Measurements from ENCODE around the gene MAD1L1.

Gene MAD1L1

DNA sequence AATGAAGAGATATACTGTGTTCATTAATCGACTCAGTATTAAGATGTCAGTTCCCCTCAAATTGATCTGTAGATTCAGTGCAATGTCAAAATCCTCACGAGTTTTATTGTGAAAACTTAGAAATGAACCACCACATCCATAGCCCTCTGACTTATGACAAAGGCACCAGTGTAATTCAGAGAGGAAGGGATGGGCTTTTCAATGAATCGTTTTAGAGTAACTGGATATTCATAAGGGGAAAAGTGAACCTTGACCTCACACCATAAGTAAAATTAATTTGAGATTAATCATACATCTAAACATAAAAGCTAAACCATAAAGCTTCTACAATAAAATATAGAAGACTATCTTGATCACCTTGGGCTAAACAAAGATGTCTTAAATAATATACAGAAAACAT is 434.6 kb downstream of the MAD1L1 start:
- no peak for DNase-seq (ENCODE audit: low read depth in 3 of 3)

DNA sequence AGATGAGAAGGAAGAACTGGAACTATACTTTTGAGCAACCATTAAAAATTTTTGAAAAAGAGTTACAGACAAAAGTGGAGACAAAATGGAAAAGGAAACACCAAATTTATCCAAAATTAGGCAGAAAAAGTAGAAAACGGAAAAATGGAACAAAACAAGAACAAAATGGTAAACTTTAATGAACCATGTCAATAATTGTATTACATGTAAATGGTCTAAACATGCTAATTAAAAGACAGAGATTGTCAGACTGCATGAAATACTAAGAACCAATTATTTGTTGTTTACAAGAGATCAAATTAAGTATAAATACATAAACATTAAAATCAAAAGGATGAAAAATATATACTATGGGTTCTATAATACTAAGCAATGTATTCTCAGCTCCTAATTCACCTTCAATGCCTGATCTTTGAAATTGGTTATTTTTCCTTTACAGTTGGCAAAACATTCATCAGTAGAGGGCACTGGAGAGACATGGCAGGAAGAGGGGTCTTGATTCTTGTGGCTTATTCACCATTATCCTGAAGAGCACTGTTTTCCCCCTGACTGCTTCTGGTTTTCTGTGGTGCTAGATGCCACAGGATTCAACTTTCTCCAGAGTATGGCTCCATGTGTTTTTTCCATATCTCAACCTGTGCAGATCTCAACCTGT is 437.7 kb downstream of the MAD1L1 start:
- DNase-seq (ENCODE audit: low read depth in 3 of 3), result no peak

DNA sequence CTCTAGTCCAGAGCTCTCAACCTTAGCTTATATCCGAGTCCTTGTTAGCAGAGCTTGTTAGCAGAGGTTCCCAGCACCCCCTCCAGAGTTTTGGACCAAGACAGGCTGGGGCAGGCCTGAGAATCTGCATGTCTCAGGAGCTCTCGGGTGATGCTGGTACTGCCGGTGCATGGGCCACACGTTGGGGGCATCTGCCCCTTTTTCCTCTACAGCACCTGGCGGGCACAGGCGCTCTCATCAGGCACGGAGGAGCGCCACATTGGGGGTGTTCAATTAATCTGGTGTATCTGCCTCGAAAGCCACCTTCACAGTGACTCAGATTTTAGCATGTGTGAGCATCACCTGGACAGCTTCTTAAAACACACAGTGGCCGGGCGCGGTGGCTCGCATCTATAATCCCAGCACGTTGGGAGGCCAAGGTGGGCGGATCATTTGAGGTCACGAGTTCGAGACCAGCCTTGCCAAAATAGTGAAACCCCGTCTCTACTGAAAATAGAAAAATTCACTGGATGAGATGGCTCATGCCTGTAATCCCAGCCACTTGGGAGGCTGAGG is 445.0 kb downstream of the MAD1L1 start:
- no peak for DNase-seq (ENCODE audit: low read depth in 3 of 3)

GRCh38 chr7:1787241-1787640 is 445.5 kb downstream of the MAD1L1 start:
- no peak for DNase-seq (ENCODE audit: low read depth in 3 of 3)

- DNase-seq (ENCODE audit: low read depth in 3 of 3), result no peak
Measured at GRCh38 chr7:1785839-1786238, 446.9 kb downstream of the MAD1L1 start.

DNA sequence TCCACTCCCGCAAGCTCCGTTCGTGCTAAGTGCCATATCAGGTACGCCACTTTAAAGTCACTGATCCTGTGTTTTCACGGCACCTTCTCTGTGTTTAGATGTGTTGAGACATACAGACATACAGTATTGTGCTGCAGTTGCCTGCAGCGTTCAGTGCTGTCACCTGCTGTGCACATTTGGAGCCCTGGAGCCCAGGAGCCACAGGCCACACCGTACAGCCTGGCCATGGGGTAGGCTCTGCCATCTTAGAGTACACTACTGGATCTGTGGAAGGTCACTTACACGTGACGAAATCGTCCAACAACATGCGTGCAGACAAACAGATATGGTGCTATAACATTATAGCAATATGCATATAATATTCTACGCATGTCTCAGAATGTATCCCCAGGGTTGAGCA is 451.4 kb downstream of the MAD1L1 start:
- DNase-seq (ENCODE audit: low read depth in 3 of 3), result no peak

DNA sequence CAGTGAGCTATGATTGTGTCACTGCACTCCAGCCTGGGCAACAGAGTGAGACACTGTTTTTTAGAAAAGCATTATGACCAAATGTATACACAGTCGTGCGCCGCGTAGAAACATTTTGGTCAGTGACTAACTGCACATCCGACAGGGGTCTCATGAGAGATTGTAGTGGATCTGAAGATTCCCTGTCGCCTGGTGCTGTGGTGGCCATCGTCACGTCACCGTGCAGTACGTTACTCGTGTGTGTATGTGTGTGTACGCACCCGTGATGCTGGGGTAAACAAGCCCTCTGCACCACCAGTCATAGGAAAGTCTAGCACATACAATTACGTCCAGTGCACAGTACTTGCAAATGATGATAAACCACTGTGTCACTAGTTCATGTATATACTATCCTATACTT is 453.3 kb downstream of the MAD1L1 start:
- DNase-seq (ENCODE audit: low read depth in 3 of 3), result no peak

DNA sequence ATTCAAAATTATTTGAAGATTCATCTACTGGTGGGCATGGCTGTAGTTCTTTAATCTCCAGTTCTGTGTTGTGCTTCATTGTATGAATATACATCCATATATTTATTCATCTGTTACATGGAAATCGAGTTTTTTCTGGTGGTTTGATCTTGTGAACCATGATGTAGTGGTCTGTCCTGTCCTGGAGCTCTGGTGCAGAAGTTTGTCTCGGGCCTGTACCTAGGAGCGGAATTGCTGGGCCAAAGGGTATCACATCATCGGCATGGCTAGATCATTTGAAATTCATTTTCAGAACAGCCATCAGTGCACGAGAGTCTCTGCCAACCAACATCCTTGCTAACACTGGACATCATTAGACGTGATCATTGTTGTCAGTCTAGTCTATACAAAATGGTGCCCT is 455.6 kb downstream of the MAD1L1 start:
- DNase-seq (ENCODE audit: low read depth in 3 of 3), result no peak

- no peak for DNase-seq (ENCODE audit: low read depth in 3 of 3)
Measured at GRCh38 chr7:1775389-1775788, 457.4 kb downstream of the MAD1L1 start.

DNA sequence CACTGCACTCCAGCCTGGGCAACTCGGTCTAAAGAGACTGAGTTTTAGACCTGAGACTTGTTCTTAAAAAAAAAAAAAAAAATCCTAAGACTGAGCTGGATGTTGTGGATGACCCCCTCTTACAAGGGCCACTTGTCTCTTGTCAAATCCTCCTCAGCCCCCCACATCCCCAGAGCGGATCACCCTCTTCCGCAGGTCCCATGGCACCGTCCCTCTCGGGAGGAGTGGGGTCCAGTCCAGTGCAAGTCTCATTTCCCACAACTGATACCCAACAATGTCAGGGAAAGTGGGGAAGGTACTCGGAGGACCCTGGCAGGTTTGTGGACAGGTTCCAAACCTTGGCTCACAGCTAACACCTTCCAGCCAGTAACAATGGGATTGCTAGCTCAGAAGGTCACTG is 462.4 kb downstream of the MAD1L1 start:
- no peak for DNase-seq (ENCODE audit: low read depth in 3 of 3)

GRCh38 chr7:1769286-1770200 is 463.2 kb downstream of the MAD1L1 start:
- DNase-seq (ENCODE audit: low read depth in 3 of 3), result no peak

DNA sequence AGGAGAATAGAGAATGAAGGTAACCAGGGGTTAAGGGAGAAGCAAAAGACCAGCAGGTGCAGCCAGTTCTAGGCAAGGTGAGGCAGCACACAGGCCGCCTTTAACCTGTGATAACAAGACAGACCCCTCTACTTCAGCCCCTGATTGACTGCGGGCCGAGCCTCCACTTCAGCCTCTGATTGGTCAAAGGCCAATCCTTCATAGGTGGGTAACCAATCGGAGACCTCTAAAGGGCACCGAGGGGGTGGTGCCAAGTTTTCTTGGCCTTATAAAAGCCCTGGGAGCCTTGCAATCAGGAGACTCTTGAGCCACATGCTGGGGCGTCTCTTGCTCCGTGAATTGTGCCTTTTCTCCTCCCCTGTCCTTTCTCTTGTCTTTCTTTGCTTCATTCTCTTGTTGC is 463.9 kb downstream of the MAD1L1 start:
- DNase-seq (ENCODE audit: low read depth in 3 of 3), result no peak

DNA sequence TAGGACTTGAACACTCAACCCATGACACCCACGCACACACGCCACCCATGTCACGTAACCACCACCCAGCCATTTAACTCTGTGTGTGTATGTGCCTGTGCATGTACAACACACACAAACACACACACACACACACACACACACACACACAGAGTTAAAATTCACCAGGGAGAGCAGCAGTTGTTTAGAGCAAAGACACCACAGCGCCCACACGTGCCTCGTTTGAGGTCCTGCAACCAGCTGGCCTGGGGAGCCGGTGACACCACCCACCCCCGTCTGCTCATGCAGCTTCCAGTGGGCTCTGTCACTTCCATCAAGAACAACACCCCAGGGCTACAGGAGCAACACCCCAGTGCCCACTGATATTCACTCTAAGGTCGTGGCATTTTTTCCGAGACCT is 465.2 kb downstream of the MAD1L1 start:
- DNase-seq (ENCODE audit: low read depth in 3 of 3), result no peak

Measured in stimulated activated CD4-positive, alpha-beta T cell treated with anti-CD3 and anti-CD28 coated beads, TNF-alpha, amount 100 ng/mL, for 48 hours (primary cell).